B cell (primary cell): ENCODE results near the gene HTT. TPM values are rescaled to one million over a fixed set of nuclear protein-coding genes. Genes with fewer than 3 reads are reported as not detected.

ENCODE experiments used
- ATAC-seq: fragments of 200-7000 bp; cut with Tn5 transposase; one replicate; pipeline ENCODE4 v1.10.0; 2021; ENCODE audit warnings: low read depth, mild to moderate bottlenecking, moderate number of reproducible peaks, moderate library complexity
- CTCF ChIA-PET: fragments of 350-600 bp; sonication (Branson Sonifier 250); formaldehyde crosslinking; loops from one replicate; lab custom pipeline; 2021; ENCODE audit warnings: antibody characterized with exemption, inconsistent platforms; lab: Charles Lee
- POLR2A ChIA-PET: fragments of 350-600 bp; sonication (Branson Sonifier 250); formaldehyde crosslinking; loops from one replicate; lab custom pipeline; 2021; ENCODE audit warnings: antibody characterized with exemption; lab: Charles Lee
- DNase-seq: peaks from one replicate; pipeline ENCODE4 v3.0.0; 2013
- H2AFZ ChIP-seq: 2 replicates; pipeline ENCODE4 v1.6.1; 2012; ENCODE audit warnings: mild to moderate bottlenecking, low read depth, low read length; ENCODE audit not compliant: insufficient read depth, poor library complexity, severe bottlenecking
- H3K27ac ChIP-seq, 2 donors: 1 replicate in 1 of 2; 2 replicates in 1 of 2; pipeline ENCODE4 v1.5.1; 2012 to 2013; ENCODE audit warnings: low read length in 2 of 2, mild to moderate bottlenecking in 2 of 2, moderate library complexity in 1 of 2
- H3K27me3 ChIP-seq, 4 experiments: fragments of 200-600 bp in 1 of 4; sonication (generic) in 1 of 4; replicated peaks in 1 of 4; 1 replicate in 2 of 4; 2 replicates in 2 of 4; pipeline versions ENCODE4 v1.6.1 to v1.7.0; 2013 to 2016; ENCODE audit warnings: low read length in 3 of 4, mild to moderate bottlenecking in 2 of 4, mixed read lengths in 1 of 4, moderate library complexity in 1 of 4; ENCODE audit not compliant: insufficient read depth in 4 of 4, control insufficient read depth in 3 of 4; ENCODE audit errors: control extremely low read depth in 1 of 4
- H3K36me3 ChIP-seq, 2 experiments: replicated peaks in 1 of 2; 1 replicate in 1 of 2; 2 replicates in 1 of 2; pipeline versions ENCODE4 v1.6.1 to v1.7.1; 2013; ENCODE audit warnings: low read length in 1 of 2; ENCODE audit not compliant: insufficient read depth in 2 of 2, control insufficient read depth in 1 of 2; ENCODE audit errors: control extremely low read depth in 1 of 2, extremely low read depth in 1 of 2
- H3K4me1 ChIP-seq, 2 donors: fragments of 200-600 bp in 1 of 2; sonication (generic) in 1 of 2; 1 replicate in 1 of 2; 2 replicates in 1 of 2; pipeline versions ENCODE4 v1.5.1 to v1.6.1; 2013 to 2017; ENCODE audit warnings: low read length in 2 of 2; ENCODE audit not compliant: control insufficient read depth in 2 of 2, insufficient read depth in 2 of 2
- H3K4me2 ChIP-seq: replicated peaks from 2 replicates; pipeline ENCODE3; 2012; ENCODE audit warnings: mild to moderate bottlenecking, low read depth, low read length; ENCODE audit not compliant: poor library complexity, severe bottlenecking
- H3K4me3 ChIP-seq, 5 experiments: fragments of 200-600 bp in 1 of 5; sonication (generic) in 1 of 5; 1 replicate in 3 of 5; 2 replicates in 2 of 5; pipeline versions ENCODE4 v1.5.1 to v1.7.0; 2011 to 2016; ENCODE audit warnings: low read length in 4 of 5, mild to moderate bottlenecking in 4 of 5, low read depth in 2 of 5, control low read depth in 1 of 5, moderate library complexity in 1 of 5; ENCODE audit not compliant: insufficient read depth in 1 of 5; ENCODE audit errors: control extremely low read depth in 1 of 5, extremely low read depth in 1 of 5
- H3K79me2 ChIP-seq: fragments of 200-600 bp; sonication (generic); one replicate; pipeline ENCODE4 v1.6.0; 2016; ENCODE audit warnings: low read length; ENCODE audit not compliant: control insufficient read depth, insufficient read depth
- H3K9ac ChIP-seq: fragments of 200-600 bp; sonication (generic); 2 replicates; pipeline ENCODE4 v1.6.1; 2017; ENCODE audit warnings: mild to moderate bottlenecking, low read length, moderate library complexity
- H3K9me3 ChIP-seq, 3 donors: one replicate each; pipeline versions ENCODE4 v1.6.1 to v1.7.1; 2013; ENCODE audit warnings: low read length in 2 of 3; ENCODE audit not compliant: control insufficient read depth in 2 of 3, insufficient read depth in 1 of 3; ENCODE audit errors: control extremely low read depth in 1 of 3
- H4K20me1 ChIP-seq: 2 replicates; pipeline ENCODE4 v1.6.0; 2012; ENCODE audit warnings: mild to moderate bottlenecking, low read length; ENCODE audit not compliant: insufficient read depth, control insufficient read depth, poor library complexity, severe bottlenecking
- H3K27ac Mint-ChIP-seq: one replicate; pipeline ENCODE4 v1.8.0; 2021; ENCODE audit warnings: mixed read lengths
- H3K27me3 Mint-ChIP-seq: one replicate; pipeline ENCODE4 v1.8.0; 2021; ENCODE audit warnings: mixed read lengths
- H3K4me1 Mint-ChIP-seq: one replicate; pipeline ENCODE4 v1.8.0; 2021; ENCODE audit warnings: mixed read lengths
- H3K4me3 Mint-ChIP-seq: one replicate; pipeline ENCODE4 v1.8.0; 2021; ENCODE audit warnings: mixed read lengths
- H3K9me3 Mint-ChIP-seq: one replicate; pipeline ENCODE4 v1.8.0; 2022; ENCODE audit warnings: mixed read lengths; ENCODE audit not compliant: insufficient read depth
- EZH2 ChIP-seq: IDR thresholded peaks from 2 replicates; pipeline ENCODE4 v1.6.1; 2012; ENCODE audit warnings: borderline replicate concordance, low read depth, mild to moderate bottlenecking, moderate library complexity, low read length; ENCODE audit not compliant: insufficient read depth, poor library complexity, severe bottlenecking
- WGBS: methylation state at CpG from one replicate; pipeline ENCODE4 v1.1.5; 2013; ENCODE audit warnings: missing lambda C conversion rate; ENCODE audit not compliant: insufficient coverage; 5-methylcytosine and 5-hydroxymethylcytosine counted together
- intact Hi-C: fragments of 100-400 bp; cut with micrococcal nuclease; formaldehyde crosslinking; loops from one replicate; pipeline ENCODE4 v1.10.0; 2022
- polyA plus RNA-seq: library from polyadenylated mRNA; depleted of rRNA; stranded (reverse); fragments of >200 nt; gene quantifications from 2 replicates; pipeline ENCODE4 v1.2.3, GENCODE V29; 2012
- total RNA-seq, 2 donors: library from RNA; stranded (reverse); fragments of 120-200 nt in 1 of 2; gene quantifications; 1 replicate in 1 of 2; 2 replicates in 1 of 2; pipeline versions ENCODE4 v1.2.3 to v1.2.4, GENCODE V29; 2013 to 2022
- TF ChIP-seq, protein P1 (sequence below): fragments of 200-600 bp; IDR thresholded peaks from one replicate; pipeline ENCODE4 v1.8.0; 2022; ENCODE audit warnings: antibody characterized with exemption, mild to moderate bottlenecking

HTT gene
- total and polyA plus RNA-seq, 2 donors (not counting 1 experiment from before 2014, with no cell fraction given): 52.8 to 195 TPM

DNA sequence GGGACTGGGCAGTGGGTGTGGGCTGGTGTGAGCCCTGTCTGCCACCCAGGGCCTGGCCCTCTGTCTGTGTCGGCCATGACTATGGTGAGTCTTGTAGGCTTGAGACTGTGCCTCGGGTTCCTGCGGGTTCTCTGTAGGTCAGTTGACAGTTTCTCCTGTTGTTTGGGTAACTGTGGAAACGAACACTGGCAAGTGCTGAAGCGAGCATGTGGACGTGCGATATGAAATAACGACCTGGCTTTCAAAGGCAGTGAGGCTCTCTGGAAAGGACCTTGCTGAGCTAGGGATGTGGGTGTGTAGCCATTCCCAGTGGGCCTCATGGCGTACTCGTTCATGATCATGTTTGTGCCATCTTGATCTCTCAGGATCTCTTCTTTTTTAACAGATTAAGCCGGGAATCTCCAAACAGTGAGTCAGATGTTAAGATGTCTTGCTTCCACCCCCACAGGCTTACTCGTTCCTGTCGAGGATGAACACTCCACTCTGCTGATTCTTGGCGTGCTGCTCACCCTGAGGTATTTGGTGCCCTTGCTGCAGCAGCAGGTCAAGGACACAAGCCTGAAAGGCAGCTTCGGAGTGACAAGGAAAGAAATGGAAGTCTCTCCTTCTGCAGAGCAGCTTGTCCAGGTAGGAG lies 41.3 kb downstream of the HTT start:
- Histone ChIP-seq H4K20me1 (peaks cover 29% of the 10 kb centered on the region), H3K9me3 (no peaks in the 10 kb centered on the region), H3K4me1 (no peaks in the 10 kb centered on the region), H3K27ac (no peak overlapping the region), H3K36me3 (peaks cover 2 to 84% of the 10 kb centered on the region in 2 experiments), H3K4me3 (no peak overlapping the region), H3K27me3 (no peaks in the 10 kb centered on the region), H2AFZ (no peak overlapping the region), H3K79me2 (peaks cover 15% of the 10 kb centered on the region), H3K9ac (no peak overlapping the region), H3K4me2 (no peak overlapping the region)
- intact Hi-C loops: no loop called here
- Mint-ChIP-seq H3K4me3 (no peak overlapping the region), H3K27me3 (no peaks in the 10 kb centered on the region), H3K4me1 (no peaks in the 10 kb centered on the region), H3K9me3 (no peaks in the 10 kb centered on the region), H3K27ac (no peak overlapping the region)
- ChIA-PET CTCF (interaction anchor here (1.4 to 1.7 kb wide), 2 partner anchors 9 to 15 kb away, joined by 4 to 5 read pairs; no protein-coding TSS in a partner anchor), POLR2A (no interaction called here)
- no peak for ATAC-seq
- no peak for DNase-seq
- no peak for TF ChIP-seq EZH2
- TF ChIP-seq, protein P1, sequence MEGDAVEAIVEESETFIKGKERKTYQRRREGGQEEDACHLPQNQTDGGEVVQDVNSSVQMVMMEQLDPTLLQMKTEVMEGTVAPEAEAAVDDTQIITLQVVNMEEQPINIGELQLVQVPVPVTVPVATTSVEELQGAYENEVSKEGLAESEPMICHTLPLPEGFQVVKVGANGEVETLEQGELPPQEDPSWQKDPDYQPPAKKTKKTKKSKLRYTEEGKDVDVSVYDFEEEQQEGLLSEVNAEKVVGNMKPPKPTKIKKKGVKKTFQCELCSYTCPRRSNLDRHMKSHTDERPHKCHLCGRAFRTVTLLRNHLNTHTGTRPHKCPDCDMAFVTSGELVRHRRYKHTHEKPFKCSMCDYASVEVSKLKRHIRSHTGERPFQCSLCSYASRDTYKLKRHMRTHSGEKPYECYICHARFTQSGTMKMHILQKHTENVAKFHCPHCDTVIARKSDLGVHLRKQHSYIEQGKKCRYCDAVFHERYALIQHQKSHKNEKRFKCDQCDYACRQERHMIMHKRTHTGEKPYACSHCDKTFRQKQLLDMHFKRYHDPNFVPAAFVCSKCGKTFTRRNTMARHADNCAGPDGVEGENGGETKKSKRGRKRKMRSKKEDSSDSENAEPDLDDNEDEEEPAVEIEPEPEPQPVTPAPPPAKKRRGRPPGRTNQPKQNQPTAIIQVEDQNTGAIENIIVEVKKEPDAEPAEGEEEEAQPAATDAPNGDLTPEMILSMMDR: no peak
- 98% methylated on average over 14 of the region's 15 CpGs for WGBS

DNA sequence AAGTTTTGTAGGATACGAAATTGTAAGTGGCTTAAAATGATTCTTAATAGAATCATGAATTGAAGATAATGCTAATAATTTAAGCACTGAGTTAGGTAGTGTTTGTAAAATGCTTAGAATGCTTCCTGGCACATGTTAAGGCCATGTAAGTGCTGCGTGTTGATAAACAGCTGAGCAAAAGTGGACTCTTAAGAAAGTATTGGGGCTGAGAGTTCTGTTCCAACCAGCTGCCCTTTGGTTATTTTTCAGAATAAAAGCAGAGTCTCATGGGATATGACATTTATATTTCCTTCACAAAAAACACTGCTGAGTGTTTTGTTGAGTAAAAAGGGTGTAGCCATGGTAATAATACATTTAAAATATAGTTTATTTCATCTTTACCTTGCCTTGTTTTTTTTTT lies 42.5 kb downstream of the HTT start:
- H4K20me1 ChIP-seq: peaks cover 26% of the 10 kb centered on the region
- peaks cover 2 to 85% of the 10 kb centered on the region in 2 experiments for H3K36me3 ChIP-seq
- intact Hi-C loops: no loop called here
- no peaks in the 10 kb centered on the region for H3K4me1 Mint-ChIP-seq
- ChIA-PET CTCF (interaction anchor here (0.8 kb wide), 1 partner anchor 10 kb away, joined by 3 read pairs; no protein-coding TSS in a partner anchor), POLR2A (interaction anchor here (0.6 kb wide), 1 partner anchor 324 kb away, joined by 4 read pairs; the partner anchor contains the start of gene SH3BP2)
- no peak overlapping the region for H3K27ac Mint-ChIP-seq
- no peaks in the 10 kb centered on the region for H3K4me1 ChIP-seq
- no peaks in the 10 kb centered on the region for H3K27me3 ChIP-seq
- H3K27ac ChIP-seq: no peak overlapping the region
- no peak overlapping the region for H3K4me3 ChIP-seq
- no peaks in the 10 kb centered on the region for H3K27me3 Mint-ChIP-seq
- peaks cover 6% of the 10 kb centered on the region for H3K79me2 ChIP-seq
- H3K9ac ChIP-seq: no peak overlapping the region
- H3K9me3 ChIP-seq: no peaks in the 10 kb centered on the region
- DNase-seq (no peak), ATAC-seq (no peak)
- H3K4me3 Mint-ChIP-seq: no peak overlapping the region
- no peak overlapping the region for H3K4me2 ChIP-seq
- 80% methylated on average over 1 of the region's 2 CpGs for WGBS
- no peaks in the 10 kb centered on the region for H3K9me3 Mint-ChIP-seq
- H2AFZ ChIP-seq: no peak overlapping the region
- TF ChIP-seq, protein P1: no peak
- no peak for TF ChIP-seq EZH2
